DMS79 treated with DMSO at 0.1 percent for 48 hours (cell line): Measurements from ENCODE around the gene CADM2.
"Not testable (repeated sequence)": the region's sequence is repeated elsewhere in the genome, so short reads cannot be mapped to it uniquely, and the experiment has no call there.

Experiments used
- DNase-seq: peaks from one replicate; lab custom pipeline; 2025; lab: John Stamatoyannopoulos, UW

Gene CADM2

DNA sequence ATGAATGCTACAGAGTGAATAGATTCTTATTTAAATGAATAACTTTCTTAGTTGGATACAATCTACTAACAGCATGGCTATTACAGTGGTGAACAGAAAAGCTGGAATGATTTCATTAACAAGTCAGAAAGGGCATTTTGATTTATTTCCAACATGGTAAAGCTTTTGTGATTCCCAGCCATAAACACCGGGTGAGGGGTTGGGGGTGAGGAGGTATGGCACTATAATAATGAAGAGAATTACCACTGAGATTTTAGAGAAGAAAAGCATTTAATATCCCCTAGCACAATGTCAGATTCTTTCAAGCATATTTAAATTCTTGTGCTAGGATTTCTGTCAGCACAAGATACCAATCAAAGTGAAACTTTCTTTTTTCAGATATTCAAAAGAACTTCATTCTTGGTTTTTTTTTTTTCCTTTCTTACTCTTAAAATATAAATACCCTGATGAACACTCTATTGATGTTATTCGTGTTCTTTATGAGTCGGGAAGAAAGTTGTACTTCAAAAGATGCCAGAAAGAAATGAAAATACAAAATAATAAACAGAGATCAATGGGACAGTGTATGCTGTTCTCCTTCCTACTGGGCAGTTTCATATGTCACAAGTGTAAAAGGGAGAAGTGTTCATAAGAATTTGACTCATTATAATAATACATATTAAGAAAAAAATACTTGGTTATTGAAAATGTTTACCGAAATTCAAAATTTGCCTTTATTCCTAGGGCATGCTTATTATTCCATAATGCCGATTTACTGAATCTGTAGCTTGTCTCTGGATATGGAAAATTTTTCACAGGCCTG lies 522.8 kb downstream of the CADM2 start:
- DNase-seq = no peak

DNA sequence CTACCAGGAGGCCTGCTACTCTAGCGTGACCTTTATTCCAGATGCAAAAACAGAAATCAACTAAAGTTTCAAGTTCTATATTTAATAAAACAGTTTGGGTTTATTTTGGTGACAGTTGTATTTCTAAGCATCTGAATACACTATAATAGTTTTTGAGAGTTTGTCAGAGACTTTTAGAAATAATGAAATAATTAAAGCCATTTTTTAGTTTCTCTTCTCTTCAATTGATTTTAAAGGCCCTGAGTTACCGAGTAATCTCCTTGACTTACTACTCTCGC lies 523.4 kb downstream of the CADM2 start:
- no peak for DNase-seq

DNA sequence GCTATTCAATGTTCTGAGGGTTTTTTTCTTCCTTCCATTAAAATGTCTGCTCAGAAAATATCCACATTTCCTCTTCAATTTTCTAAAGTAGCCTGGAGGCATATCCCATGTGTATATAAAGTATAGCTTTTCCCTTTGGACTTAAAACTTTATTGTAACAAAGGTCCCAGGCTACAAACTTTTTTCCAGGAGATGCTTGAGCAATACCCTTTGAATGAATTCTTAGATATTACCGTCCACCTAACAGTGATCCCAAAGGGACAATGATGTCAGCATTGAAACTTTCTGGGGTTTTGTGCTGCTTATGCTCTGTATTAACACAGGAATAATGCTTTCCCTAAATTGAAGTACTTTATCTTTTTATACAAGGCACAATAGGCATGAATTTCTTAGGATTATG lies 525.2 kb downstream of the CADM2 start:
- DNase-seq = no peak

DNA sequence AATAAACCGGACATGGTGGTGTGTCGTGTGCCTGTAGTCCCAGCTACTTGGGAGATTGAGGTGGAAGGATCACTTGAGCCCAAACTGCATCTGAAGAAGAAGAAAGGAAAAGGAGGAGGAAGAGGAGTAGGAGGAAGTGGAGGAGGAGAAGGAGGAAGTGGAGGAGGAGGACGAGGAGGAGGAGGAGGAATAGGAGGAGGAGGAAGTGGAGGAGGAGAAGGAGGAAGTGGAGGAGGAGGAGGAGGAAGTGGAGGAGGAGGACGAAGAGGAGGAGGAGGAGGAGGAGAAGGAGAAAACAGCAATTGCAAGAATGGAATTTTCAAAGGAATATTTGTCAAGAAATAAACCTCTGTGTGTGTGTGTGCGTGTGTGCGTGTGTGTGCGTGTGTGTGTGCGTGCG lies 528.6 kb downstream of the CADM2 start:
- no peak for DNase-seq

DNA sequence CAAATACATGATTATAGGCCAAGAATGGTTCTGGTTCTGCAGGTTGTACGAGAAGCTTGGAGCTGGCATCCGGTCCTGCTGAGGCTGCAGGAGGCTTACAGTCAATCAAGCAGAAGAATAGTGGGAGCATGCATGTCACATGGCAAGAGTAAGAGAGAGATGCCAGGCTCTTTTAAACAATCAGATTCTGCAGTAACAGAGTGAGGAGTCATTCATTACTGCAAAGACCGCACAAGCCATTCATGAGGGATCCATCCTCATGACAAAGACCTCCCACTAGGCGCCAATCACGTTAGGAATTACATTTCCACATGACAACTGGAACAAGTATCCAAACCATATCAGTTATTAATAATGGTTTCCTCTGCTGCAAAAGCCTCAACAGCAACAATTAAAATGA lies 536.8 kb downstream of the CADM2 start:
- DNase-seq = no peak

DNA sequence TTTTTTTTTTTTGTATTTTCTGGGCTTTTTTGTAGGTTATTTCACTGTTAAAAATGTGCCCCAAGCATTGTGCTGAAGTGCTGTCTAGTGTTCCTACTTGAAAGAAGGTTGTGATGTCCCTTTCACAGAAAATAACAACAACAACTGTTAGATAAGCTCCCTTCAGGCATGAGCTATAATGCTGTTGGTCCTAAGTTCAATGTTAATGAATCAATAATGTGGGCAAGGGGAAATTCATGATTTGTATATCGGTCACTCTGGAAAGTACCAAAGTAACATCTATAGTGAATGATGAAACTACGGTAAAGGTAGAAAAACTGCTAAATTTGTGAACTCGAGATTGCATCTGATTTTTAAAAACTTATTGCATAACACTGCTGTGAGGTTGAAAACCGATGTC lies 539.4 kb downstream of the CADM2 start:
- DNase-seq = no peak

DNA sequence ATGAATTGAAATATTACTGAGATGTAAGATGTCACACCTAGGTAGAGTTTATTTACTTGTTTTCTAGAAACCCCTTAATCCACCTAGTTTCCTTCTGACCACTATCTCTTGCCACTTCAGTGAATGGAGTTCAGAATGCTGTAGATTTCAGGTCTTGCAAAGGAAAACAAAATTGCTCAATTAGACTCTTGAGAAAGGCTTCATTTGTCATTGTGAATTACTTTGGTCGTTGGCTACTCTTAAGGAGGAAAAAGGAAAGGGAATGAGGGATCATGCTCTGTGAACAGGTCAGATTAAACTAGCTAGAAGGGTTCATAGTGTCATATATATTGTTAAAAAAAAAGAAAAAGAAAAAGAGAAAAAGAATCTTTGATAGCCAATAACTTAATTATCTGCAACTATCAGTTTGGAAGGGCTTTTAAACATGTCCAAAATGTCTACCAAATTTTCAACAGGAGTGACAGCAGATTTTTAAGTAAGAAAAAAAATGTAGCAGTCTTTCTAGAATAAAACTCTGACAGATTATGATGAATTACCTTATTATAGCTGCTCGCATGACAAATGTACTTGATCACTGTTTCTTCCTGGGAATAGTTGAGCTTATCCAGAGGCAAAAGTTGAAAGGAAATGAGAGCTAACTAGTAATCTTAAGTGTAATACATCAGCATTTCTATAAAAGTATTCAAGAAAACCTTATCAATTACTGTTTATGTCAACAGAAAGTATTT lies 543.5 kb downstream of the CADM2 start:
- no peak for DNase-seq

DNA sequence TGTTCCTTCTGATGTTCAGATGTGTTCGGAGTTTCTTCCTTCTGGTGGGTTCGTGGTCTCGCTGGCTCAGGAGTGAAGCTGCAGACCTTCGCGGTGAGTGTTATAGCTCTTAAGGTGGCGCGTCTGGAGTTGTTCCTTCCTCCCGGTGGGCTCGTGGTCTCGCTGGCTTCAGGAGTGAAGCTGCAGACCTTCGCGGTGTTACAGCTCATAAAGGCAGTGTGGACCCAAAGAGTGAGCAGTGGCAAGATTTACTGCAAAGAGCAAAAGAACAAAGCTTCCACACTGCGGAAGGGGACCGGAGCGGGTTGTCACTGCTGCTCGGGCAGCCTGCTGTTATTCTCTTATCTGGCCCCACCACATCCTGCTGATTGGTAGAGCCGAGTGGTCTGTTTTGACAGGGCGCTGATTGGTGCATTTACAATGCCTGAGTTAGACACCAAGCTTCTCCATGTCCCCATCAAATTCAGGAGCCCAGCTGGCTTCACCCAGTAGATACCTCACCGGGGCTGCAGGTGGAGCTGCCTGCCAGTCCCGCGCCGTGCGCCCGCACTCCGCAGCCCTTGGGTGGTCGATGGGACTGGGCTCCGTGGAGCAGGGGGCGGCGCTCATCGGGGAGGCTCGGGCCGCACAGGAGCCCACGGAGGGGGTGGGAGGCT lies 545.5 kb downstream of the CADM2 start:
- not testable (repeated sequence) for DNase-seq

DNA sequence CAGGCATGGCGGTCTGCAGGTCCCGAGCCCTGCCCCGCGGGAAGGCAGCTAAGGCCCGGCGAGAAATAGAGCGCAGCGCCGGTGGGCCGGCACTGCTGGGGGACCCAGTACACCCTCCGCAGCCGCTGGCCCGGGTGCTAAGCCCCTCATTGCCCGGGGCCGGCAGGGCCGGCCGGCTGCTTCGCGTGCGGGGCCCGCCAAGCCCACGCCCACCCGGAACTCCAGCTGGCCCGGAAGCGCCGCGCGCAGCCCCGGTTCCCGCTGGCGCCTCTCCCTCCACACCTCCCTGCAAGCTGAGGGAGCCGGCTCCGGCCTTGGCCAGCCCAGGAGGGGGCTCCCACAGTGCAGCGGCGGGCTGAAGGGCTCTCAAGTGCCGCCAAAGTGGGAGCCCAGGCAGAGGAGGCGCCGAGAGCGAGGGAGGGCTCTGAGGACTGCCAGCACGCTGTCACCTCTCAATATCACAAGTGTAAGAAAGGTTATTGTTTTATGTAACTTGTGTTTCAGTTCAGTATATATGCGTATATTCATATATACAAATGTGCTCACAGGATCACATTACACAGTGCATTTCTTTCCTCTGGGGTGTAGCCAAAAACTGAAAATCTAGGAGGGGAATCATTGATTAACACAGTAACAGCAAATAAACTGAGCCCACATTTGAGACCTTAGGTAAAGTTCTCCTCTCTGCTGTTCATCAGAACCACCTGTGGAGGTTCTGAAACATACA lies 546.2 kb downstream of the CADM2 start:
- DNase-seq = not testable (repeated sequence)

DNA sequence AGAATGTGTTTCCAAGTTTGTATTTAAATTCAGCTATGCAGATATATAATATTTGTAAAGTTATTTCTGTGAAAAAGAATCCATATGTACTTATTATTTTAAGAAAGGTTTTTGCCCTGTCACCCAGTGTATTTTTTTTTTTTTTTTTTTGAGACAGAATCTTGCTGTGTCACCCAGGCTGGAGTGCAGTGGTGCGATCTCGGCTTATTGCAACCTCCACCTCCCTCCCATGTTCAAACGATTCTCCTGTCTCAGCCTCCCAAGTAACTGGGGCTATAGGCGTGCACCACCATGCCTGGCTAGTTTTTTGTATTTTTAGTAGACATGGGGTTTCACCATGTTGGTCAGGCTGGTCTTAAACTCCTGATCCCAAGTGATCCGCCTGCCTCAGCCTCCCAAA lies 548.3 kb downstream of the CADM2 start:
- not testable (repeated sequence) for DNase-seq

DNA sequence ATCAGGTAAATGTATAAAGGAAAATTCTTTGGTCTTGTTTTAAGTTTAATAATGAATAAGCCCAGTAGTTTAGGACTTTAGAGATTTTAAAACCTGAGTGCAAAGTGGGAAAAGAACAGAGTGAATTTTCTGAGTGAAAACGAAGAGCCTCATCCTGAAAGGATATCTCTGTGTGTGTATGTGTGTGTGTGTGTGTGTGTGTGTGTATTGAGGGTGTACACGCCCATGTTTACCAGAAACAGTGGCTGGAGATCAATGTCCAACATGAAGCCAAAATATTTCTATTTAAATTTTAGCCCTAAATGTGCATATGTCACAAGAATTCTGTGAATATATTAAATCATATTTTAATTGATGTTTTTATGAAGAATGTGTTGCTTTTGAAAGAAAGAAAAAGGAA lies 549.9 kb downstream of the CADM2 start:
- no peak for DNase-seq

DNA sequence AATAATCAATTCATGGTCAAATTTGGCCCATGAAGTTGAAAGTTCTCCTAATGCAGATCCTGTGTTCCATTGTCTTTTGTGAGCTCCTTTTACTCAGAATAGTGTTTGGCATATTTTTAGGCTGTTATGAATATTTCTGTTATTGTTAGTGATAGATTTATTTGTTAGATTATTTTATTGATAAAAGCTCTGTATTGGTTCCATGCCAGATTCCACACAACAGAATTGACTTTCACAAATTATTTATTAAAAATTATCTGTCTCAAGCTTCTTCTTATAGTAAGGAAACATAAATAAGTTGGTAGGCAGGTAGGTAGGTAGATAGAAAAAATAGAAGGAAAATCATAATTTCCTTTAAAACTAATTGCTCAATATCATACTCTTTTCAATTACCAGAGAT lies 557.4 kb downstream of the CADM2 start:
- no peak for DNase-seq

DNA sequence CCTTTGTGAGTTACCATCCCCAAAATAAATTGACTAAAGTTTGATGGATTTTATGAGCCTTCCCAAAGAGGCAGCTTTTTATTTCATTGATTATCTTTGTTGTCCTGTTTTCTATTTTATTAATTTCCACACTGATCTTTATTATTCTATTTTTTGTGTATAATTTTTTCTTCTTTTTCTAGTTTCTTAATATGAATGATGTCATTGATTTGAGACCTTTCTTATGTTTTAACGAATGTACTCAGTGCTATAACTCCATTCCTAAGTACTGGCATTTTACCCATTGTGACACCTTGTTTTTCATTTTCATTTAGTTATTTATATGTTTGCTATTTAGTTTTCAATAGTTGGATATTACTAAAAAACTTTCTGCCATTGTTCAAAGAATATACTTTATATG lies 565.3 kb downstream of the CADM2 start:
- no peak for DNase-seq

DNA sequence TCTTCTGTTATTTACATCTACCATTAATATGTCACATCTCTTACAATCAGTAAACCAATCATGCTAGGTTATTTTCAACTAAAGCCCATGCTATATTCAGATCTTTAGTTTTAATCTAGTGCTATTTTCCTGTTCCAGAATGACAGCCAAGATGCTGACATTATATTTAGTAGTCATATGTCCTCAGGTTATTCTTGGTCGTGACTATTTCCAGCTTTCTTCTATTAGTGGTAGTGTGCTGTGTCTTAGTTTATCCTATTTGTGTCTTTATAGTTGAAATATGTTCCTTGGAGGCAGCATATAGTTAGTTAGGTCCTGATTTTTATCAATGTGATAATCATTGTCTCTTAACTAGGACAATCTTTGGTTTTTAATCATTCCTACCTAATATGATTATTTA lies 566.5 kb downstream of the CADM2 start:
- DNase-seq = no peak

DNA sequence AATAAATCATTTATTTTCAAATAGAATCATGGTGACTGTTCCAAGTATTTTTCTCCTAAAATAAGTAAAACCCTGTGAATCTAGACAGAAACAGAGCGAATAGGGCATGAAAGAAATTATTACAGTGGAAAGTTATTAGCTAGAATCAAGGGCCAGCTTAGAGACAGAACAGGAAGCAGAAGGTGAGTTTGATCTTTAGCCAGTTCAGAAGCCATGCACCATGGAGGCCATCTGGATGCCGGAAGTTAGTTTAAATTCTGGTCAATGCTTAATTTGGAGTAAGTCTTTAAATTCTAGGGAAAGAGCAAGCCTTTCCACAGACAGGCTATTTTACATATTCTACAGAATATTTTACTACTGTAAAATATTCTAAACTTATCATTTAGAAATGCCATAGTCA lies 574.8 kb downstream of the CADM2 start:
- no peak for DNase-seq

DNA sequence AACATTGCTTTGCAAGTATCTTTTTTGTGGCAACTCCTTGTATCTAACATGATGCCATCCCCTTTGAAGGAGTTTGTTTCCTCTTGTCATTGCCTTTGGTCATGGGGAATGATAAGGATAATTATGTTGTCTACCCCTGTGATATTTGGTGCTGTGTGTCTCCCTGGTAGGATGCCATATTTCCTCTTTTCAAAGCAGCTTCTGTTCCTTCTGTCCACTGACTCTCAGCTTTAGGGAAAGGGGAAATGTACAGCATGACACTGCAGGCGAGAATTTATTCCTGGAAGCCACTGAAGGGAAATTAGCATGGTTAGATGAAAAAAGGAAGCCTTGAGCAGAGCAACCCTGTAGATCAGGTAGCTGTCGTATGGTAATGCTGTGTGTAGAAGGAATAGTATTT lies 576.7 kb downstream of the CADM2 start:
- DNase-seq = no peak

DNA sequence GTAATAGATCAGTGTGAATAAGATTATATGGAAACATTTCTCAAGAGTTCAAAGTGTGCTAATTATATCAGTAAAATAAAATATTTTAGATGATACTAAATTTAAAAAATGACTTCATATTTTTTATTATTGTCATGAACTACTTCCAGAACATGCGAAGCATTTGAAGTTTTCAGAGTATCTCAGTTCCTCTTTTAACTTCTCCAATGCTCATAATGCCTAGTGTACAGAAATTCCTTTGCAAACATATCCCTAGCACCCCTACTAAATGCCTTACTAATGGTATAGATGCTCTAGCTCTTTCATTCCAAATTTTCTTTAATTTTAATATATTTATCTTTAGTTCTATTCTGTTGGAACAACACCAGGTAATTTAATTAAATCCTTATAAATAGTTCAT lies 580.4 kb downstream of the CADM2 start:
- DNase-seq = no peak

DNA sequence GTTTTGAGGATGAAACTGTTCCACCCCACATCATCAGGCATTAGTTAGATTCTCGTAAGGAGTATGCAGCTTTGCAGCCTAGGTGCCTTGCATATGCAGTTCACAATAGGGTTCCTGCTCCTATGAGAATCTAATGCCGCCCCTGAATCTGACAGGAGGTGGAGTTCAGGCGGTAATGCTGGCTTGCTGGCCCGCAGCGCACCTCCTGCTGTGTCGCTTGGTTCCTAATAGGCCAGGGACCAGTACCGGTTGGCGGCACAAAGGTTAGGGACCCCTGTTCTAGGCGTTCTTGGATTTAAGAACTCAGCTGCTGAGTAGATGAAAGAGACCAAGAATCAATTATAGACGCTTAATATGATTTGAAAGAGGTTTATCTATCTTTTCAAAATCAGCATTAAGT lies 595.4 kb downstream of the CADM2 start:
- DNase-seq = no peak

DNA sequence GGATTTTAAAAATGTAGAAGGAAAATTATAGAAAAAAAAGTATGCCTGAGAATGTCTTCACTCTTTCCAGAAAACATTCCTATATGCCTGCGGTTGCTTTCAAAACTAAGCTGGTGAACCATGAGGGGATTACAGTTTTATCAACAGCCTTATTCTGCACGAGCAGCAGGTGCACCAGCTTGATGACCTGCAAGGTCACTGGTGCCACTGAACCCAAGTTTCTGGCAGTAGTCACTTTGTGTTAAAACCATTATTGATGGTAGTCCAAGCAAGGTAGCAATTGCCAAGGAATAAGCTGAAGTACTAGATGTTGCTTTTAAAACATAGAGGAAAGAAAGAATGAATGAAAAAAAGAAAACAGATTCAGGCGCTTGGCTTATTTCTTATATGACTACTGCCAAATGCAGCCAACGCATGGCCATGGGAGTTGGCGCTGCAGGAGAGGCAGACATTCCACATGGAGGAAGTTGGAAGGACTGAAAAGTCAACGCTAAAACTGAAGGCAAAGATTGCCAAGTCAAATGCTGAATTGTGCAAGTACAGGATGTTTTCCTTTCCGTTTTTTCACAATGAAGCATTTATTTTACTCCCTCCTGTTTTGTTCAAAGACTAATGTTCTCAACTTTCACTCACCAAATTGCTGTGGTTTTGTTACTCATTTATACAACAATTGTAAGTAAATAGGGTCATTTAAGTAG lies 601.4 kb downstream of the CADM2 start:
- DNase-seq = no peak

DNA sequence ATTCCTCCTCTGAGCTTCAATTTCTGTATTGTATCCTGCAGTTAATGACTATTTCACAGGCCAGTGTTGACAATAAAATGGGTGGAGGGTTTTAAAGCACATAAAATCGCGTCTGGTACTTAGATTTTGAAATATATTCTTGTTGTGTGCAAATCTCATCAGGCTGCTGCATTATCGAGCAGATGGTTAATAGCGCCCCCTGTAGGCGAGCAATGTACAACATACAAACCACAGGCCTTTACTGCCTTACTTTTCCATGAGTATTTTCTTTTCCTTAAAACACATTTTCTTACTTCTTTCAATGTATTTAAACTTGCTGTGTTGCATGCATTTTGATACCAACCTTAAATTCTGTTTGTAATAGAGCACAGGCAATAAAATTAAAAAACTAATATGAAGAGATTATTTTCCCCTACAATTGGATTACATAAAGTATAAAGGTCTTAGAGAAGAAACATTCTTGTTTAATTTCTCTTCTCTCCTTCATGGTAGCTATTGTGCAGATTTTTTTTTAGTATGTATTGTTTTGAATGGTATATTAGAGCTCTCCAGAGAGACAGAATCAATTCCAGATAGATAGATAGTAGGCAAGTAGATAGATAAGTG lies 608.4 kb downstream of the CADM2 start:
- DNase-seq = no peak

DNA sequence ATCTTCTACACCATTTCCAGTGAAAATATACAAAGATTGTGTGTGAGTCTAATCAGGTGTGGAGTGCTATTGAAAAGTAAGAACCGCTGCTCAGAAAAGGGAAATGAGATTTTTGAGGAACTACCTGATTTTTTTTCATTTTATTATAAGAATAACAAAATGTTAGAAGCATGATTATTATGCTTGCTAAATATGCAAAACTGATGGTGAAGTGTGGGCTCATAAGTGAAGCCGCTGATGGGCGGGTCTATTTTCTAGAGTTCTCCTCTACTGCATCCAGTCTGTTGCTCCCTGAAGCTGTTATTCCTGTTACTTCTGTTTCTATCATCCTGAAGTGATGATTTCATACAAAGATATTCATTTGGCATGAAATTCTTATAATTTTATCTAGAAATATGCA lies 612.0 kb downstream of the CADM2 start:
- DNase-seq = no peak

DNA sequence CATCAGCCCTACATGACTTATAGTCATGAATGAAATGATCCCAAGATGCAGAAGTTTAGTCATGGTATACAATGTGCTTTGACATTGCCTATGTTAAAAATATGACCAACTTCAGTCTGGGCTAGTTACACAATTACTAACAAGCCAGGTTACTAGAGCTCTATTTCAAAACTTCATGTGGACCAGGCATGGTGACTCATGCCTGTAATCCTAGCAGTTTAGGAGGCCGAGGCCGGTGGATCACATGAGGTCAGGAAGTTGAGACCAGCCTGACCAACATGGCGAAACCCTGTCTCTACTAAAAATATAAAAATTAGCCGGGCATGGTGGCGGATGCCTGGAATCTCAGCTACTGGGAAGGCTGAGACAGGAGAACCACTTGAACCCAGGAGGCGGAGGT lies 613.0 kb downstream of the CADM2 start:
- DNase-seq = no peak
